Neural progenitor cell (in vitro differentiated cells): ENCODE measurements around the gene TACC3. TPM values are rescaled to one million over a fixed set of nuclear protein-coding genes. Genes with fewer than 3 reads are reported as not detected.

Source experiments
- DNase-seq: peaks from one replicate; pipeline ENCODE4 v3.0.0-alpha.2; 2016; ENCODE audit warnings: low spot score
- H2AFZ ChIP-seq: fragments of 200-600 bp; sonication (generic); replicated peaks from 2 replicates; pipeline ENCODE4 v1.6.1; 2016; ENCODE audit warnings: antibody characterized with exemption
- H3F3A ChIP-seq: fragments of 200-600 bp; sonication (generic); 2 replicates; pipeline ENCODE4 v1.6.1; 2016; ENCODE audit warnings: antibody characterized with exemption, low read depth
- H3K27ac ChIP-seq: fragments of 200-600 bp; sonication (generic); 2 replicates; pipeline ENCODE4 v1.5.1; 2016; ENCODE audit warnings: mild to moderate bottlenecking
- H3K27me3 ChIP-seq: fragments of 200-600 bp; sonication (generic); 2 replicates; pipeline ENCODE4 v1.6.1; 2016; ENCODE audit warnings: mild to moderate bottlenecking, moderate library complexity
- H3K36me3 ChIP-seq: fragments of 200-600 bp; sonication (generic); 2 replicates; pipeline ENCODE4 v1.5.1; 2016
- H3K4me1 ChIP-seq: fragments of 200-600 bp; sonication (generic); 2 replicates; pipeline ENCODE4 v1.6.1; 2016; ENCODE audit warnings: mixed run types
- H3K4me2 ChIP-seq: fragments of 200-600 bp; sonication (generic); 2 replicates; pipeline ENCODE4 v1.6.1; 2016
- H3K4me3 ChIP-seq: fragments of 200-600 bp; sonication (generic); 2 replicates; pipeline ENCODE4 v1.5.1; 2016
- H3K79me2 ChIP-seq: fragments of 200-600 bp; sonication (generic); 2 replicates; pipeline ENCODE4 v1.6.1; 2016; ENCODE audit warnings: low read depth
- H3K9ac ChIP-seq: fragments of 200-600 bp; sonication (generic); 2 replicates; pipeline ENCODE4 v1.6.1; 2016
- H3K9me3 ChIP-seq: fragments of 200-600 bp; sonication (generic); 2 replicates; pipeline ENCODE4 v1.5.1; 2016; ENCODE audit warnings: low read depth
- H4K20me1 ChIP-seq: fragments of 200-600 bp; sonication (generic); 2 replicates; pipeline ENCODE4 v1.6.1; 2016; ENCODE audit warnings: low read depth
- H3K27ac Mint-ChIP-seq: 3 replicates; pipeline ENCODE4 v1.8.0; 2021; ENCODE audit warnings: mixed read lengths
- H3K27me3 Mint-ChIP-seq: 2 replicates; pipeline ENCODE4 v1.8.0; 2022; ENCODE audit warnings: low read depth, mild to moderate bottlenecking, inconsistent platforms, moderate library complexity, mixed read lengths; ENCODE audit not compliant: insufficient read depth
- H3K36me3 Mint-ChIP-seq: 3 replicates; pipeline ENCODE4 v1.8.0; 2021; ENCODE audit warnings: mixed read lengths
- H3K4me1 Mint-ChIP-seq: 3 replicates; pipeline ENCODE4 v1.8.0; 2021; ENCODE audit warnings: mixed read lengths
- H3K4me3 Mint-ChIP-seq: 3 replicates; pipeline ENCODE4 v1.8.0; 2021; ENCODE audit warnings: mild to moderate bottlenecking, moderate library complexity, mixed read lengths
- H3K9me3 Mint-ChIP-seq: 3 replicates; pipeline ENCODE4 v1.8.0; 2020; ENCODE audit warnings: mixed read lengths
- CTCF ChIP-seq: fragments of 200-600 bp; sonication (generic); IDR thresholded peaks from 2 replicates; pipeline ENCODE4 v1.5.1; 2017; ENCODE audit warnings: antibody characterized with exemption, mild to moderate bottlenecking
- EZH2 ChIP-seq: fragments of 200-600 bp; sonication (generic); IDR thresholded peaks from 2 replicates; pipeline ENCODE4 v1.6.1; 2017; ENCODE audit warnings: antibody characterized with exemption, mild to moderate bottlenecking, moderate library complexity
- EZH2phosphoT487 ChIP-seq: fragments of 200-600 bp; sonication (generic); IDR thresholded peaks from 2 replicates; pipeline ENCODE4 v1.6.1; 2017; ENCODE audit warnings: antibody characterized with exemption
- total RNA-seq: library from RNA; depleted of rRNA; stranded (reverse); fragments of >200 nt; gene quantifications from 2 replicates; pipeline ENCODE4 v1.2.3, GENCODE V29; 2015; ENCODE audit warnings: low replicate concordance

Gene TACC3
- total RNA-seq, 1 donor from 2014 or later, result 68.4 TPM

DNA sequence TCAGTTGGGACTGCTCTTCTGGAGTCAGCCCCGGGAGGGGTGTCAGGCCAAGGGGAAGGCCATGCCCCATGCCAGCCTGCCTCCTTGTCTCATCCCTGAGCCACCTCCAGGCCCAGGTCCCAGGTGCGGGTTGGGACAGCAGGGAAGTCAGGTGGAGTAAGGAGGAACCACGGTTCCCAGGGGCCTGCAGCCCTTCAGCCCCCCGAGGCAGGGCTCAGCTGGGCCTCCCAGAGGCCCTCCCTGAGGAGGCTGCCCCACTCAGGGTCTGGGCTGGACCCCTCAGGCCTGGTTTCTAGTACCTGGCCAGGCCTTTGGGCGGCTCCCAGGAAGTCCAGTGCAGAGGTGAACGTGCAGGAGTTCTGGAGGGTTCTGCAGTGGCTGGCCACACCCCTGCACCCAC, 48.4 kb downstream of the TACC3 start:
- no peaks in the 10 kb centered on the region for H3K36me3 ChIP-seq
- no peak for DNase-seq
- H3K36me3 Mint-ChIP-seq, result no peaks in the 10 kb centered on the region
- H3K27me3 Mint-ChIP-seq, result peaks cover 10% of the 10 kb centered on the region
- peaks cover 24% of the 10 kb centered on the region for H3K4me1 Mint-ChIP-seq
- H3K9me3 ChIP-seq, result no peaks in the 10 kb centered on the region
- H4K20me1 ChIP-seq, result peaks cover 53% of the 10 kb centered on the region
- no peak overlapping the region for H3K27ac ChIP-seq
- H3K4me2 ChIP-seq, result peak overlapping the region; percentile 51
- H3K4me3 Mint-ChIP-seq, result no peak overlapping the region
- no peak overlapping the region for H2AFZ ChIP-seq
- no peak overlapping the region for H3K9ac ChIP-seq
- TF ChIP-seq EZH2phosphoT487 (no peak), EZH2 (no peak)
- peaks cover 62% of the 10 kb centered on the region for H3K4me1 ChIP-seq
- H3K79me2 ChIP-seq, result no peaks in the 10 kb centered on the region
- H3K27ac Mint-ChIP-seq, result no peak overlapping the region
- peaks cover 24% of the 10 kb centered on the region for H3K27me3 ChIP-seq
- no peak overlapping the region for H3K4me3 ChIP-seq
- H3F3A ChIP-seq, result peaks cover 32% of the 10 kb centered on the region
- H3K9me3 Mint-ChIP-seq, result no peaks in the 10 kb centered on the region

- Histone ChIP-seq H3K36me3 (no peaks in the 10 kb centered on the region), H3K9me3 (no peaks in the 10 kb centered on the region), H3K27ac (no peak overlapping the region), H3K4me3 (no peak overlapping the region), H2AFZ (no peak overlapping the region), H4K20me1 (peaks cover 53% of the 10 kb centered on the region), H3K4me1 (peaks cover 62% of the 10 kb centered on the region), H3K9ac (no peak overlapping the region), H3K27me3 (peaks cover 22% of the 10 kb centered on the region), H3F3A (peaks cover 30% of the 10 kb centered on the region), H3K4me2 (peak overlapping the region; percentile 51), H3K79me2 (no peaks in the 10 kb centered on the region)
- Mint-ChIP-seq H3K4me1 (peaks cover 25% of the 10 kb centered on the region), H3K36me3 (no peaks in the 10 kb centered on the region), H3K4me3 (no peak overlapping the region), H3K9me3 (no peaks in the 10 kb centered on the region), H3K27ac (no peak overlapping the region), H3K27me3 (peaks cover 10% of the 10 kb centered on the region)
- DNase-seq, result peak; percentile 90
- TF ChIP-seq EZH2phosphoT487 (peak; percentile 68), EZH2 (no peak), CTCF (no peak)
Measured at GRCh38 chr4:1770245-1770644, 48.9 kb downstream of the TACC3 start.

DNA sequence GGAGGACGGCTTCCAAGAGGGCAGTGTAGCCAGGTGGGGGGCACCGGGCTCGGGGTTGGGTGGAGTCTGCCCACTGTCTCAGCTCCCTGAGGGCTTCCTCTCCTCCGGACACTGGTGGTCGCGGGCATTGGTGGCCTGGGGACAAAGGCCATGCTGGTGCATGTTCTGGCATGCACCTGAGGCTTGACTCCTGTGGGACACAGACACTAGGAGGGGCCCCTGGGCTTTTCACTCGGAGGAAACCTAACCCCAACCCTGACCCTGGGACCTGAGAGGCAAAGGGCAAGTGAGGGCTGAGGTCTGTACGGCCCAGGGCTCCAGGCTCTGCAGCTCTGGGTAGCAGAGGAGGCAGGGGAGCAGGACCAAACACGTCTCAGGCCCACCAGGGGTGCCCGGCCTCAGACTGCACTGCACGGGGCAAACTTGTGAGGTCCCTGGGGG, 49.5 kb downstream of the TACC3 start:
- no peaks in the 10 kb centered on the region for H3K36me3 Mint-ChIP-seq
- peaks cover 9% of the 10 kb centered on the region for H3K27me3 Mint-ChIP-seq
- Histone ChIP-seq H3K4me3 (no peak overlapping the region), H3F3A (peaks cover 24% of the 10 kb centered on the region), H3K27ac (no peak overlapping the region), H3K9ac (no peak overlapping the region), H3K79me2 (no peaks in the 10 kb centered on the region), H3K4me2 (peak overlapping the region; percentile 51), H3K27me3 (peaks cover 22% of the 10 kb centered on the region), H3K9me3 (no peaks in the 10 kb centered on the region), H2AFZ (no peak overlapping the region), H3K36me3 (no peaks in the 10 kb centered on the region), H3K4me1 (peaks cover 64% of the 10 kb centered on the region), H4K20me1 (peaks cover 48% of the 10 kb centered on the region)
- H3K4me1 Mint-ChIP-seq, result peaks cover 29% of the 10 kb centered on the region
- TF ChIP-seq EZH2phosphoT487 (no peak), EZH2 (no peak), CTCF (no peak)
- H3K27ac Mint-ChIP-seq, result no peak overlapping the region
- no peak for DNase-seq
- H3K9me3 Mint-ChIP-seq, result no peaks in the 10 kb centered on the region
- no peak overlapping the region for H3K4me3 Mint-ChIP-seq

- no peak for DNase-seq
- H3K27ac ChIP-seq, result no peak overlapping the region
- H3K4me3 ChIP-seq, result no peak overlapping the region
- no peaks in the 10 kb centered on the region for H3K9me3 Mint-ChIP-seq
- H3K36me3 ChIP-seq, result no peaks in the 10 kb centered on the region
- no peak for TF ChIP-seq EZH2
- TF ChIP-seq EZH2phosphoT487, result no peak
- TF ChIP-seq CTCF, result no peak
- H4K20me1 ChIP-seq, result peaks cover 39% of the 10 kb centered on the region
- H3K9me3 ChIP-seq, result no peaks in the 10 kb centered on the region
- H3K79me2 ChIP-seq, result no peaks in the 10 kb centered on the region
- H3K27ac Mint-ChIP-seq, result no peak overlapping the region
- peaks cover 64% of the 10 kb centered on the region for H3K4me1 ChIP-seq
- peaks cover 22% of the 10 kb centered on the region for H3K27me3 ChIP-seq
- peaks cover 35% of the 10 kb centered on the region for H3K4me1 Mint-ChIP-seq
- peak overlapping the region; percentile 51 for H3K4me2 ChIP-seq
- H3K27me3 Mint-ChIP-seq, result peaks cover 9% of the 10 kb centered on the region
- H3F3A ChIP-seq, result peaks cover 19% of the 10 kb centered on the region
- no peaks in the 10 kb centered on the region for H3K36me3 Mint-ChIP-seq
- H3K9ac ChIP-seq, result no peak overlapping the region
- no peak overlapping the region for H2AFZ ChIP-seq
- no peak overlapping the region for H3K4me3 Mint-ChIP-seq
Measured at GRCh38 chr4:1771555-1772305, 50.4 kb downstream of the TACC3 start.
